ENCODE results near the gene NKG7. TPM values are rescaled to one million over a fixed set of nuclear protein-coding genes. Genes with fewer than 3 reads are reported as not detected.

NKG7 gene
- total and polyA plus RNA-seq, 2 of the 13 experiments (the other 11 are each of a cell fraction or from before 2014, with no cell fraction given): 0.40 TPM; not detected in 1

GRCh38 chr19:51394050-51394836 is 21.8 kb upstream of the NKG7 start (continued):
- TF ChIP-seq TFDP2 (CRISPR knock-in tag; IDR thresholded peaks at IDR 0.05) (peak; percentile 100), NFYB (CRISPR knock-in tag; IDR thresholded peaks at IDR 0.05) (peak; percentile 94), ZNF317 (CRISPR knock-in tag; IDR thresholded peaks at IDR 0.05) (0 out of 2 replicates have a peak, but pooled peaks have one; percentile 28), GABPB1 (CRISPR knock-in tag; IDR thresholded peaks at IDR 0.05) (peak; percentile 91), ZNF562 (CRISPR knock-in tag; IDR thresholded peaks at IDR 0.05; ENCODE audit: borderline replicate concordance) (peak; percentile 95), RBM22 (optimal IDR thresholded peaks at IDR 0.05; ENCODE audit: low read length) (peak; percentile 43), MIER2 (CRISPR knock-in tag; IDR thresholded peaks at IDR 0.05) (no peak), ZMYM4 (CRISPR knock-in tag; IDR thresholded peaks at IDR 0.05) (peak; percentile 84; the same call in 1 of the 2 replicates), POLR2G (IDR thresholded peaks at IDR 0.05; ENCODE audit: low read depth, low read length) (peak; percentile 78), STAG1 (CRISPR knock-in tag; IDR thresholded peaks at IDR 0.05) (no peak), HDAC1 (CRISPR knock-in tag; IDR thresholded peaks at IDR 0.05) (peak; percentile 65; the same call in 1 of the 2 replicates), TAF1 (CRISPR knock-in tag; IDR thresholded peaks at IDR 0.05) (peak; percentile 42), FLYWCH1 (CRISPR knock-in tag; IDR thresholded peaks at IDR 0.05) (peak; percentile 90), ZSCAN29 (CRISPR knock-in tag; conservative IDR thresholded peaks at IDR 0.05) (no peak), ZNF564 (CRISPR knock-in tag; IDR thresholded peaks at IDR 0.05) (0 out of 2 replicates have a peak, but pooled peaks have one; percentile 61)
- TF ChIP-seq, protein P1, sequence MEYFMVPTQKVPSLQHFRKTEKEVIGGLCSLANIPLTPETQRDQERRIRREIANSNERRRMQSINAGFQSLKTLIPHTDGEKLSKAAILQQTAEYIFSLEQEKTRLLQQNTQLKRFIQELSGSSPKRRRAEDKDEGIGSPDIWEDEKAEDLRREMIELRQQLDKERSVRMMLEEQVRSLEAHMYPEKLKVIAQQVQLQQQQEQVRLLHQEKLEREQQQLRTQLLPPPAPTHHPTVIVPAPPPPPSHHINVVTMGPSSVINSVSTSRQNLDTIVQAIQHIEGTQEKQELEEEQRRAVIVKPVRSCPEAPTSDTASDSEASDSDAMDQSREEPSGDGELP (IDR thresholded peaks at IDR 0.05; ENCODE audit: borderline replicate concordance, low read depth): no peak
- TF ChIP-seq, protein P2, sequence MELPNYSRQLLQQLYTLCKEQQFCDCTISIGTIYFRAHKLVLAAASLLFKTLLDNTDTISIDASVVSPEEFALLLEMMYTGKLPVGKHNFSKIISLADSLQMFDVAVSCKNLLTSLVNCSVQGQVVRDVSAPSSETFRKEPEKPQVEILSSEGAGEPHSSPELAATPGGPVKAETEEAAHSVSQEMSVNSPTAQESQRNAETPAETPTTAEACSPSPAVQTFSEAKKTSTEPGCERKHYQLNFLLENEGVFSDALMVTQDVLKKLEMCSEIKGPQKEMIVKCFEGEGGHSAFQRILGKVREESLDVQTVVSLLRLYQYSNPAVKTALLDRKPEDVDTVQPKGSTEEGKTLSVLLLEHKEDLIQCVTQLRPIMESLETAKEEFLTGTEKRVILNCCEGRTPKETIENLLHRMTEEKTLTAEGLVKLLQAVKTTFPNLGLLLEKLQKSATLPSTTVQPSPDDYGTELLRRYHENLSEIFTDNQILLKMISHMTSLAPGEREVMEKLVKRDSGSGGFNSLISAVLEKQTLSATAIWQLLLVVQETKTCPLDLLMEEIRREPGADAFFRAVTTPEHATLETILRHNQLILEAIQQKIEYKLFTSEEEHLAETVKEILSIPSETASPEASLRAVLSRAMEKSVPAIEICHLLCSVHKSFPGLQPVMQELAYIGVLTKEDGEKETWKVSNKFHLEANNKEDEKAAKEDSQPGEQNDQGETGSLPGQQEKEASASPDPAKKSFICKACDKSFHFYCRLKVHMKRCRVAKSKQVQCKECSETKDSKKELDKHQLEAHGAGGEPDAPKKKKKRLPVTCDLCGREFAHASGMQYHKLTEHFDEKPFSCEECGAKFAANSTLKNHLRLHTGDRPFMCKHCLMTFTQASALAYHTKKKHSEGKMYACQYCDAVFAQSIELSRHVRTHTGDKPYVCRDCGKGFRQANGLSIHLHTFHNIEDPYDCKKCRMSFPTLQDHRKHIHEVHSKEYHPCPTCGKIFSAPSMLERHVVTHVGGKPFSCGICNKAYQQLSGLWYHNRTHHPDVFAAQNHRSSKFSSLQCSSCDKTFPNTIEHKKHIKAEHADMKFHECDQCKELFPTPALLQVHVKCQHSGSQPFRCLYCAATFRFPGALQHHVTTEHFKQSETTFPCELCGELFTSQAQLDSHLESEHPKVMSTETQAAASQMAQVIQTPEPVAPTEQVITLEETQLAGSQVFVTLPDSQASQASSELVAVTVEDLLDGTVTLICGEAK (IDR thresholded peaks at IDR 0.05): no peak
- TF ChIP-seq, protein P2 (CRISPR knock-in tag; IDR thresholded peaks at IDR 0.05): peak; percentile 58; the same call in 1 of the 2 replicates

Data from HepG2 (cell line).